GM19468 (cell line): ENCODE results near the gene KNDC1.
"Not testable (repeated sequence)": the region's sequence is repeated elsewhere in the genome, so short reads cannot be mapped to it uniquely, and the experiment has no call there.

Experiments
- ATAC-seq: cut with Tn5 transposase; IDR thresholded peaks from one replicate; pipeline ENCODE4 v1.9.1; 2021; ENCODE audit warnings: mild to moderate bottlenecking, moderate library complexity, moderate number of reproducible peaks; ENCODE audit not compliant: unreplicated experiment; ENCODE audit errors: extremely low read depth

KNDC1 gene, protein sequence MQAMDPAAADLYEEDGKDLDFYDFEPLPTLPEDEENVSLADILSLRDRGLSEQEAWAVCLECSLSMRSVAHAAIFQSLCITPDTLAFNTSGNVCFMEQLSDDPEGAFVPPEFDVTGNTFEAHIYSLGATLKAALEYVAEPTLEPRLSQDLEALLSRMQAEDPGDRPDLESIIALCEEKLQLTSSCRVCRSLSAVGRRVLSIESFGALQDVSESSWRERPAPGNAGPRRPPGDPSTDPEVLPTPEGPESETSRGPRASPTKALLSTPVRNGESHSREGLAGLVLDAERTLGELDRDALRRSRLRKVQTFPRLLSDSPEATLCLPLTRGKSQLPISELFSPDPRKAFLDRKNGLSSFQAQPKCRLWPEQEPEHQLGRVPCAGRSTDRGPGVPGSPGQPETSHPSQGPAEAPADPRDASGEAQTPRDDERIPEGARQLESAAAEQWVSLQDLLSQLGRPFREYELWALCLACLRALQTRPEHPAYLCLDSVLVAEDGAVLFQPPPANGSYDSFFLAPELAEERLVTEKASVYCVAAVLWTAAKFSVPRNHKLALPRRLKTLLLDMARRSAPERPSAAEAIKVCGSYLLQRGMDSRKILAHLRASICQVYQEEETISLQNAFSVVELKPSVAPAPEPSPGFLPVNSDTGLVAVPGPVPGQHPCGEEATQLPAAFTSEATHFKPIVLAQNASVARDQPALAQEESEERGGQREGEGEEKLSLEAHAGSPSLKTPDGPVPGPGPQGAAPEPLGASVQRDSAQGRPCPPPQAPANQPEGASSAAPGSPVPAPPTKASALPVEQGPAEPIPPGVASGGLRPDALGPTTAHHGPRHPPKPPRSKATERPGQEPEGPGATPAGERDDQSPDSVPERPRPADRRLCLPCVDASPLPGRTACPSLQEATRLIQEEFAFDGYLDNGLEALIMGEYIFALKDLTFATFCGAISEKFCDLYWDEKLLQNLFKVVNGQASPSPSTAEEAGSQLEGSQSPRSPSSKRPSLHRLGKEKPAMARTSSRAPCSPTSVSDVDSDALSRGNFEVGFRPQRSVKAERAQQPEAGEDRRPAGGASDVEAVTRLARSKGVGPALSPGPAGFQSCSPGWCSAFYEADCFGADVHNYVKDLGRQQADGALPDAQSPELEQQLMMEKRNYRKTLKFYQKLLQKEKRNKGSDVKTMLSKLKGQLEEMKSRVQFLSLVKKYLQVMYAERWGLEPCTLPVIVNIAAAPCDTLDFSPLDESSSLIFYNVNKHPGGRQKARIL (N-terminal part only)

DNA sequence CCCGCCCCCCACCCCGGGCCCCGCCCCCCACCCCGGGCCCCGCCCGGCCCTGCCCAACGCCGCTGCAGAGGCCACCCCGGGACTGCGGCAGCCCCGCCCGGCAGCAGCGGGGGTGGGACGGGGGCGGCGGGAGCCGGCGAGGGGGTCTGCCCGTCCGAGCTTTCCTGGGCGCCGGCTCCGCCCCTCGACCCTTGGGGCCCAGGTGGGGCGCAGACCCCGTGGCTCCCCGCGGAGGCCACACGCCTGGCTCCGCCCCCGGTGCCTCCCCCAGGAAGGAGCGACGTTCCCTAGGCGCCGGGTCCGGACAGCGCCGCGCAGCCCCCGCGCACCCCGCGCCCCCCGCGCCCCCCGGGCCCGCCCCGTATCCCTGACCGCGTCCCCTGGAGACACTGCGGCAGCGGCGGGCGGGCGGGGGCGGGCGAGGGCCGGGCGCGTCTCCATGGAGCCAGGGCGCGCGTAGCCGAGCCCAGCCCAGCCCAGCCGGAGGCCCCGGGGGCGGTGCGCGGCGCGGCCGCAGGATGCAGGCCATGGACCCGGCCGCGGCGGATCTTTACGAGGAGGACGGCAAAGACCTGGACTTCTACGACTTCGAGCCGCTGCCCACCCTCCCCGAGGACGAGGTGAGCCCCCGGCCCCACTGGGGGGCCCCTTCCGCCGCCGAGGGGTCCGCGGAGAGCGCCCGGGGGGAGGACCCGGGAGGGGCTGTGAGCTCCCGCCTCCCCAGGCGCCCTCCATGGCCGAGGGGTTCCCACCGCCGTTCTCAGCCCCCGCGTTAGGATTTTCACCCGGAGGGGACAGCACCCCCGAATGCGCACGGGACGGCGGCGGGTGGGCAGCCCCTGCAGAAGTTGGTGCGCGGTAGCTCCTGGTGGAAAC is at the start of gene KNDC1:
Gene KNDC1, plus strand, starts transcription at position 270 of the 876 bp plus-strand sequence. Its CDS starts 249 bp downstream, at position 519.
- ATAC-seq: no peak

DNA sequence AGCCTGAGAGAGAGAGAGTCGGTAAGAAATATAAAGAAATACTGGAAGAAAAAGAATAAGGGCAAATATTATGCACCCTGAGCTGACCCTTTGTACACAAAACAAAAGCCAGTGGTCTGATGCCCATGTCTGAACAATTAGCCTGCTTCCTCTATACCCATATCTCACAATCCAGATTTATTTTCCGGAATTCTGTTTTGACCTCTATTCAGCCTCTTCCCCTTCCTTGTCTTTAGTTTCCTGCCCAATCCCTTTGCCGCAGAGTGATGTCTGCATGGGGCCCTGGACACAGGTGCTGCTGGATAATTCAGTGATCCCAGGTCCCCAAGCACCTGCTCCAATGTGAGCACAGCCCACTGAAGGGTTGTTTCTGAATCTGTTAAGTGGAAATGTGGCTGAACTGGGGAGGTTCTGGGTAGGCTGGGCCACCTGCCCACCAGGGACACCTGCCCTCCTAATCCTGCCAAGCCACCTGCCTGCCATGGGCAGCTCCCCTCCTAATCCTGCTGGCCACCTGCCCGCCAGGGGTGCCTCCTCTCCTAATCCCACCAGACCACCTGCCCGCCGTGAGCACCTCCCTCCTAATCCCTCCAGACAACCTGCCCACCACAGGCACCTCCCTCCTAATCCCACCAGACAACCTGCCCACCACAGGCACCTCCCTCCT is 49.3 kb upstream of the KNDC1 start:
- no peak for ATAC-seq

DNA sequence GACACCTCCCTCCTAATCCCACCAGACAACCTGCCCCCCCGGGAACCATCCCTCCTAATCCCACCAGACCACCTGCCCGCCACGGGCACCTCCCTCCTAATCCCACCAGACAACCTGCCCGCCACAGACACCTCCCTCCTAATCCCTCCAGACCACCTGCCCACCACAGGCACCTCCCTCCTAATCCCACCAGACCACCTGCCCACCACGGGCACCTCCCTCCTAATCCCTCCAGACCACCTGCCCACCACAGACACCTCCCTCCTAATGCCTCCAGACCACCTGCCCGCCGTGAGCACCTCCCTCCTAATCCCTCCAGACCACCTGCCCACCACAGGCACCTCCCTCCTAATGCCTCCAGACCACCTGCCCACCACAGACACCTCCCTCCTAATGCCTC is 48.4 kb upstream of the KNDC1 start:
- not testable (repeated sequence) for ATAC-seq

DNA sequence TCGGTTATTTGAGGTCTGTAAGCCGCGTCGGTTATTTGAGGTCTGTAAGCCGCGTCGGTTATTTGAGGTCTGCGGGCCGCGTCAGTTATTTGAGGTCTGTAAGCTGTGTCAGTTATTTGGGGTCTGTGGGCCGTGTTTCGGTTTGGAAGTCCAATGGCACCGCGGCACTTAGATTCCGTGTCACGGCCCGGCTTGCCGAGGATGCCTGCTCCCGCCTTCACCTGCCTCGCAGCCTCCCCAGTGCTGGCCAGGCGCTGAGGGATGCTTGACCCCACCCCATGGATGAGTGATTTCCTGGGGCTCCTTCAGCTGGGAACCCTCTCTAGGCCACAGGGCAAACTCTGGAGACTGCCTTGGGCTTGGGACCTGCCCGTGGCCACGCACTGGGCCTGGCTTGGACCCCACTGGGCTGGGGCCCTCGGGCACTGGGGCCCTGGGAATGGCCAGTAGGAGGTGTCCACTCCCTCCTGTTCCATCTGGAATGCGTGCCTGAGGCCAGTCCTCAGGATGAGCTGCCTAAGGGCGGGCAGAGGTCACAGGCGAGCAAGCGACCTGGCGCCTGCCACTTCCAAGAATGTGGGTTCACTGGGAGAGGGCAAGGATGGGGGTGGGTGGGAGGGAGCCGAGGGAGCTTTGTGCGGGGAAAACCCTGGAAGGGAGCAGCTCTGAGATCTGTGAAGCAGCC is 46.7 kb upstream of the KNDC1 start:
- ATAC-seq: no peak

DNA sequence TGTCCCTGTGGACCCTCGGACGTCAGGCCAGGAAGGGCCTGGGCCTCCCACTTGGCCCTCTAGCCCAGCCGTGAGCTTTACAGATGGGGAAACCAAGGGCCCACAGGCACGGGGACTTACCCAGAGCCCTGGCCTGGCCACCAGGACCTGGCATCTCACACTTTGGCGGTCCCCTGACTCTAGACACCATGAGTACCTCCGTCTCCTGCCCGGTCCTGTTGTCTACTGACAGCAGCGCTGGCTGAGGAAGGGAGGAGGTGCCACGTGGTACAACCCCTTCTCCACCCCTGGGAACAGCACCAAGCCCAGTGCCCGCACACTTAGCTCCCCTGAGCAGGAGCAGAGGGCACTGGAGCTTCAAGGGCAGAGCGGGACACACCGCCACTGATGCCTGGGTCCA is 46.2 kb upstream of the KNDC1 start:
- ATAC-seq: no peak

DNA sequence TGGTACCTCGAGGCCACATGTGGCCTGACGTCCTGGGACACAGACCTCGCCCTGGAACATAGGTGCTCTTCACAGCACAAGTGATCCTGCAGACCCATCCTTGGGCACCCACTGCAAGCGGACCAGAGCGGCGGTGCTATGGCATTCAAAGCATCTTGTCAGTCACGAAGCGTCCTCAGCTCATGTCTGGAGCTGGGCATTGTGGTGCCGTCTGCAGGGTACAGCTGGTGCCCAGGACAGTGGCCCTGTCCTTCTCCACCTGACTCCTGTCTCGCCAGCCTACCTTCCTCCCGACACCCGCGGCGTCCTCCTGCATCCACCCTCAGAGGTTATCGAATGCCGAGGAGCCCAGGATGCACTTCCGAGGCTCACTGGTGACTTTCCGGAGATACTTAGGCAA is 45.8 kb upstream of the KNDC1 start:
- no peak for ATAC-seq

DNA sequence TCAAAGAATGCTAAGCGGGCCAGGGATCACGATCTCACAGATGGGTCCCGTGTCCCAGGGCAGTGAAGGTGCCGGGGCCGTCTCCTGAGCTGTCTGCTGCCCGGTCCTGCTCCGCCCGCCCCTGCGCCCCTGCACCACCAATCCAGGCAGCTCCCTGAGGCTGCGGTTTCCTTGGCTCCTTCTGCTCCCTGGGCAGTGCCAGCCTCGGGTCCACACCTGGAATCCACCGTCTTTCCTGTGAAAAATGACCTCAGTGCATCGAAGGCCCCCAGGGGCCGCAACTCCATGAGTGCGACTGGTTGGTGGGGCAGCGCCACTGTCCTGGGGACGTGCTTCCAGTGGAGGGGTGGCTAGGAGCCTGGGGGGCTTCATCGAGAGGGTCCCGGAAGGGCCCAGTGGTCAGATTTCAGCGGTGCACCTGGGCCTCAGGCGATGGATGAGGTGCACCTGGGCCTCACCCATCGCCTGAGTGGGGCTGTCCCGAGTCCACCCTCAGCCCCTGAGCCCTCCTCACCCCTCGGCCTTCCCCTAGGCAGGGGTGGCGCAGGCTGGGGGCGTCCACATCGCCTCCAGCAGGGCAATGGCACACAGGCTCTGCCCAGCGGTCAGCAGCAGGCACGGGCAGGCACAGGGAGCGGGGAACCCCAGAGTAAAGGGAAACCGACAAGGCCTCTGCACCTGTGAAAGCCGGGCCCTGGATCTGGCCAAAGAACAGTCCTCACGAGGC is 45.1 kb upstream of the KNDC1 start:
- ATAC-seq: no peak

DNA sequence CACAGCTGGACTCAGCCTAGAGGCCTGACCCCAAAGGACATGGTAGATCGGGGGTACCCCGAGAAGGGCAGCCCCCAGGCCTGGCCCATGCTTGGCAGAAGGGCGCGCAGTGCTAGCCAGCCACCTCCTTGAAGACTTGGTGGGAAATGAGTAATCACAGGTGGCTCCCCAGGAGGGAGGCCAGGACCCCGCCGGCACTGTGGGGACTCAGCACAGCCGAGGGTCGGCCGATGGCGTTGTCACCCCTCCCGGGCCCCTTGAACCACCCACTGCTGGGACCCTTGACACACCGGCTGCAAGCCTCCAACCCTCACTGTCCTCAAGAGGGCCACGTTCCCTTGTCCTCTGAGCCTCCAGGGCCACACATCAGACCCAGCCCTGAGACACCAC is 44.6 kb upstream of the KNDC1 start:
- no peak for ATAC-seq

DNA sequence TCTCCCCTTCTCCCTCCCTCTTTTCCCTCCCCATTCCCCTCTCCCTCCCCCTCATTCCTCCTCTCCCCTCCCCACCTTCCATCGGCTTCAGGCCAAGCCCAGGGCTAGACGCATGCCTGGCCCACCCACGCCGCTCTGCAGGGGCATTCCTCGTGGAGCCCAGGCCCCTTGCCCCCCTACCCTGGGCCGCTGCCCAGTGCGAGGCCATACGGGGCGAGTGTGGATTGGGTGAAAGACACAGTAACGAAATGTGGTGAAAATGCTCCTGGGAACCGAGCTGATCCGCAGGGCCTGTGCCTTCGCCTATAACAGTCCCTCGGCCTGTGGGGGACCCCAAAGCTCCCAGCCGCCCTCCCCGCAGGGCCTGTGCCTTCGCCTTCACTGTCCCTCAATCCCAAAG is 44.0 kb upstream of the KNDC1 start:
- no peak for ATAC-seq

DNA sequence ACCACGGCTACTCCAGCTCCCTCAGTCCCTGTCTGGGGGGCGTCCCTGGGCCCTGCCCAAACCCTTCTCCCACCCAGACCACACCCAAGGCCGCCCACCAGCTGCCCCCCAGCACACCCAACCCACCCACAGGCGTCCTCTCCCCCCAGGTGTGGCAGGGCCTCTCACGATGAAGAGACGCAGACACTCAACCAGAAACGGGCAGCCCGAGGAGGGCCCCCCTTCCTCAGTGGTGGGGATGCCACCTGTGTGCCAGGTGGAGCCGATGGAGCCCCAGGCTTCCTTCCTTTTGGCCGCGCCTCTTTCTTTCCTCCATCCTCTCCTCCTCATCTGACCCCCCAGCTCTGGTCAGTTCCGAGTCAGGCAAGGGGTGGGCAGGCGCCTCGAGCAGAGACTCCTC is 43.6 kb upstream of the KNDC1 start:
- ATAC-seq: no peak

DNA sequence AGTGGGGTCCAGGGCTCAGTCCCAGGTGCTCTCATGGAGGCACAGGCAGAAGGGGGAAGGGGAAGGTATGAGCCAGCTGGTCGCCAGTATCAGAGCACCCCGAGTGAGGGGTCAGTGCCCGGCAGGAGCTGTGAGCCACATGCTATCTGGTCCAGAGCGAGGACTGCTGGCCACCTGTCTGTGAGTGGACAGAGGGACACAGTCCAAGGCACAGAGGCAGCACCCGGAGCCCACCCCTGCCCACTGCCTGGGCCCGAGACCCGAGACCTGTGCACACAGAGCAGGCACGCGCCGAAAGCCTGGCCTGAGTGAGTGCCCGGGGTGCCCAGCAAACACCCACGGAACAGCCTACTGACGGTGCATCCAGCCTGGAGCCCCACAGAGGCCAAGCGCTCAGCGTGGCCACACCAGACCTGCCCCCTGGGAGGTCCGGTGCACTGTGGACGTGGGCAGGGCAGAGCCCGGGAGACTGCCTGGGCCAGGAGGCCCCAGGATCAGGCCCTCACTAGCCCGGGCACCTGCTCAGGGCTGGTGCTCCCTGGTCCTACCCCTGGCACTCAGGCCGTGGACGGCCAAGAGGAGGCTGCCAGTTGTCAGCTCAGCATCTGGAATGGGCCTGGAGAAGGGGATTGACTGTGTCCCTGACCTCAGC is 42.9 kb upstream of the KNDC1 start:
- ATAC-seq: no peak

DNA sequence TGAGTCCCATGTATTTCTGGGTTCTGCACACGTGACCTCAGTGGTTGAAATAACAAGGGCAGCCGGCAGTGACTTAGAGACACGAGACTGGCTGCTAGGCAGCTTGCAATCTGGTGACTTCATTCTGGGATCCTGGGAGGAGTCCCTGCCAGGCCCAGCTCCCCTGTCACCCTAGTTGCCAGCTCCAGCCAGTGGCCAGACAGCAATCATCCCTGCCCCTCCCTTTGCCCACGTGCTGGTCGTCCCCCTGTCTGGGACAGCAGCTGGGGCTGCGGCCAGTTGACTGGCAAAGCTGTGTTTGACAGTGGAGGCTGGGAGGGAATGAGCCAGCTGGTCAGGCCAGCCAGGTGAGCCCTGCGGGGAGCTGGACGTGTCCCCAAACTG is 42.3 kb upstream of the KNDC1 start:
- no peak for ATAC-seq

DNA sequence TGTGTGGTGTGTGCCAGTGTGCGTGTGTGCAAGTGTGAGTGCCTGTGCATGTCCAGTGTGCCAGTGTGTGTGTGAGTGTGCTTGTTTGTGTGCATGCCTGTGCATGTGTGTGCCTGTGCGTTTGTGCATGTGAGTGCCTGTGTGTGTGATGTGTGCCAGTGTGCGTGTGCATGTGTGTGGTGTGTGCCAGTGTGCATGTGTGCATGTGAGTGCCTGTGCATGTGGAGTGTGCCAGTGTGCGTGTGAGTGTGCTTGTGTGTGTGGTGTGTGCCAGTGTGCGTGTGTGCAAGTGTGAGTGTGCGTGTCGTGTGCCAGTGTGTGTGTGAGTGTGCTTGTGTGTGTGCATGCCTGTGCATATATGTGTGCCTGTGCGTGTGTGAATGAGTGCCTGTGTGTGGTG is 38.5 kb upstream of the KNDC1 start:
- ATAC-seq: no peak

DNA sequence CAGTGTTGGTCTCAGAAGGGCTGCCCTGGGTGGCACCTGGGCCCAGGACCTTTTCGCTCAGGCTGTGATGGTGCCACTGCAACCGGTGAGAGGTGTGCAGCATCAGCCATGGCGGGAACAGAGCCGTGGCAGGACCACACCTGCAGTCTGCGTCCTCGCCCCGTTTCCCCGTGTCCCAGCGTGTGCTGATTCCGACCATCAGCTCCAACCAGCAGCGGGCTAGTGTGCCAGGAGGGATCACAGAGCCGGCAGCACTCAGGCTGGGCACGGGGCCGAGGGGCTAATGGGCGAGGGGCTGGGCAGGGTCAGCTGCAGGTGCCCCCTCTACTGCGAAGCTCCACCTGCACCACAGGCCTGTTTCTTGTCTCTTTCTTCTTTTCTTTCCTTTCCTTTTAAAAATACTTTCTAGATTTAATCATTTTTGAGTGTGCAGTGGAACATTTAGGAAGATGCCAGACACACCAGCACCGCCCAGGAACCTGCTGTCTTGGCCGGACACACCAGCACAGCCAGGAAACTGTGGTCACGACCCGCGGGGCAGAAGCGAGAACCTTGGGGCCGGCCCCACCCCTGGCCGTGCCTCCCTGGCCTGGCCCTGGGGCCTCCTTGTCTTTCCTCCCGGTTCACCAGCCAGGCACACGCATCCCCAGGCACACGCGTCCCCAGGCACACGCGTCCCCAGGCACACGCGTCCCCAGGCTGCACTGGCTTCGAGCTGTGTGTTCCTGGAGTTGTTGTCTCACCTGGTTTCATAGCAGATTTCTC is 37.7 kb upstream of the KNDC1 start:
- no peak for ATAC-seq

DNA sequence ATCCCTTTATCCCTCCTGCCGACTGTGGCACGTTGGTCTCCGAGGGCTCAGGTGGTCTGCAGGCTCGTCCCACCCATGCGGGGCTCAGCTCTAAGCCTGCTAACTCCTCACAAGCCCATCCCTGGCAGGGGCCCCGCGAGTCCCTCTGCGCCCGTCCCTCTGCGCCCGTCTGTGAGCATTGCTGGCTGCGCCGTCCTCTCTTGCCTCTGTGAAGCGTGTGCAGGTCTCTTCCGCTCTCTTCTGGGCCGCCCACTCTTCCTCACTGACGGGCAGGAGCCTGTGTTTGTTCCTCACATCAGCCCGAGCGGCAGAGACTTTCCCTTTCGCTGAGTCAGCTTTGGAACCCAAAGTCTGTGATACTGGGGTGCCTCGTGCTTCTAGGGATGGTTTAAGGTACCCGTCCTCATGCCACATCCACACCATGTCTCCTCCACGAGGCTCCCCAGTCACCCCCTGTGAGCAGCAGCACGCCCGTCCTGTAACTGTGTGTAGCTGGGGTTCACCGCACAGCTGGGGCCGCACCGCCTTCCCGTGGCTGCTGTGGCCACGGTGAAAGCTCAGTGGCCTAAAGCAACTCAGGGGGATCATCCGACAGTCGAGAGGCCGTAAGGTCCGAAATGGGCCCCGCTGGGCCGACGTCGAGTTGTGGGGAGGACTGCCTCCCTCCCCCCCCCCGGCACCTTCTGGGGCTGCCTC is 36.8 kb upstream of the KNDC1 start:
- no peak for ATAC-seq

DNA sequence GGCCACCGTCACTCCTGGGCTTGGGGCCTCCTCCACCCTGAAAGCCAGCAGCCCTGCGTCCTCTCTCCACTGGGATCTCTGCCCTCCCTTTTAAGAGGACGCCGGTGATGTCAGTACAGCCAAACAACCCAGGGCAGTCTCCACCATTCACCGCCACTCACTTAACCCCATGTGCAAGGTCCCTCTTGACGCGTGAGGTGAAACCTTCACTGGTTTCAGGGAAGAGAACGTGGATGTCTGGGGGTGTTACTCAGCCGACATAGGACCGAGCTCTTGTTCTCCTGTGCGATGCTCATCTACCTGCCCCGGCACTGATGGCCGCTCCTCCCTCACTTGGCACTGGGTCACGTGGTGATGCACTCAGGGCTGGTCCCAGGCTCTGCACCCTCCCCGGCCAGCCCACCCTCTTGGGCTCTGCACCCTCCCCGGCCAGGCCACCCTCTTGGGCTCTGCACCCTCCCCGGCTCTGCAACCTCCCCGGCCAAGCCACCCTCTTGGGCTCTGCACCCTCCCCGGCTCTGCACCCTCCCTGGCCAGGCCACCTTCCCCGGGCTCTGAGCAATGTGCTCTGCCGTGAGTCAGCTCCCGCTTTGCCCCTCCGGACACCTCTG is 36.2 kb upstream of the KNDC1 start:
- ATAC-seq: no peak
